HG02870 (cell line): ENCODE data around the gene CACNA1D.

Experiments
- ATAC-seq: cut with Tn5 transposase; IDR thresholded peaks from one replicate; pipeline ENCODE4 v1.9.1; 2021; ENCODE audit warnings: mild to moderate bottlenecking, moderate library complexity; ENCODE audit not compliant: unreplicated experiment

The CACNA1D gene

DNA sequence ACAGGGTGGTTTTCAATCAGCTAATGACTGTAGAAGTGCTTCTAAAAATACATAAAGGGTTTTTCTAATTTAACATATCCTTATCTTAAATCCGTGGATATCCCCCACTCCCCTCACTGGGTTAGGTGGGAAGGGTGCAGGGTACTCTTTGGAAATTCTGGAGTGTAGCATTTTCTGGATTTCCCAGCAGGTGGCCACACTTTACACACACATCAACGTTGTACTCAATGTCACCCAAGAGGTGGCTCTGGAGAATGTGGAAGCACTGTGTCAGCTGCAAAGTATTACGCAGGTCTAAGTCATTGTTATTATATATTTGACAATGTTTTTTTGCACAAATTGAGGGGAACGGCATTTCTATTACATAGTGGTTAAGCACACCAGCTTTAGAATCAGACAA, 183.0 kb downstream of the CACNA1D start:
- ATAC-seq = no peak

DNA sequence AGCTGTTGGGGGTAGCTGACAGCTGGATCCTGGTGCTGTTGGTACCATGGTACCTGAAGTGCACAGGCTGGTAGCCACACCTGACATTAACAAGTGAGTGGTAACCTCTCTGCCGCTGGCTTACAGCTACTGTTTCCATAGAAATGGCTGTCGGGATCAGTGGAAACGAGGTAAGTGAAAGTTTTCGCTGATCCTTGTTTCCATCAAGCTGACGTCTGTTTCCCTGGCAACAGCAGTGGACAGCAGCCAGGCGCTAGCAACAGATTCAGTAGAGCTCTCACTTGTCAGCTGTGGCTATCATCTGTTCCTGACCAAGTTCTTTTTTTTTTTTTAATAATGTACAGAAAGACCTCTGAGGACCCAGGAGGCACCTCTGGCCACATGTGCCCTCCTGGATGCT, 185.6 kb downstream of the CACNA1D start:
- no peak for ATAC-seq

- ATAC-seq = no peak
Measured at GRCh38 chr3:53682807-53683206, 188.4 kb downstream of the CACNA1D start.

DNA sequence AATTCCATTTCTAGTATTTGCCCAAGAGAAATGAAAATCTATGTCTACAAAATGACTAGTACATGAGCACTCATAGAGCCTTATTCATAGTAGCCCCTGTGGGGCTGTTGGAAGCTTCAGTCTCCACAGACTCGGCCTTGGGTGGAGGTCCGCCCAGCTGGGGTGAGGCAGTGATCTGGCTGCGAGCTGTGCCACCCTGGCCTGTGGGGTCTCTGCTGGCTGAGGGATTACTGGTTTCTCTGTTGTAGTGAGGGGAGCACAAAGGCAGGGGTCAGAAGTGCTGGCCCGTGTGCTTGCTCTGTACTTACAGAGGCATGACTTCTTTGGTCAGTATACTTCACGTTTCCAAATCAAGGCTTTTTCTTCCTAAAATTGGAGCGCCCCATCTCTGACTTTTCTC, 193.7 kb downstream of the CACNA1D start:
- ATAC-seq = no peak

DNA sequence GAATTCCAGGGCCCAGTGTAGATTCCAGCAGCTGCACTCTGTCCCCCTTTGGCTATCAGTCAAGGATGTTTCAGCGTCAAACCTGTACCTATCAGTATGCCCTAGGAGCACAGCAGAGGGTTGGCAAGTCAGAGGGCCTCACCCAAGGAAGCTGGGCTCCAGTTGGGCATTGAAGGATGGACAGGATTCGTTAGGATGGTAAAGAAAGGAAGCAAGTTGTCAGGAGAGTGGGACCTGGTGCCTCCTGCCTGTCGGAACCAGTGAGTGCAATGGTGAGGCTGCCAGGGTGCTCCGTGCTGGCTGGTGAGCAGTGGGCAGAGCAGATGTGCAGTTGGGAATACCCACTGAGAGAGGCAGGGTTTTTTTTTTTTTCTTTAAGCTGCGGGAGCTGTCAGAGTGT, 194.6 kb downstream of the CACNA1D start:
- ATAC-seq = no peak

- ATAC-seq = no peak
Measured at GRCh38 chr3:53689681-53690080, 195.3 kb downstream of the CACNA1D start.

- no peak for ATAC-seq
Measured at GRCh38 chr3:53690521-53690920, 196.1 kb downstream of the CACNA1D start.

- no peak for ATAC-seq
Measured at GRCh38 chr3:53691349-53691748, 196.9 kb downstream of the CACNA1D start.

DNA sequence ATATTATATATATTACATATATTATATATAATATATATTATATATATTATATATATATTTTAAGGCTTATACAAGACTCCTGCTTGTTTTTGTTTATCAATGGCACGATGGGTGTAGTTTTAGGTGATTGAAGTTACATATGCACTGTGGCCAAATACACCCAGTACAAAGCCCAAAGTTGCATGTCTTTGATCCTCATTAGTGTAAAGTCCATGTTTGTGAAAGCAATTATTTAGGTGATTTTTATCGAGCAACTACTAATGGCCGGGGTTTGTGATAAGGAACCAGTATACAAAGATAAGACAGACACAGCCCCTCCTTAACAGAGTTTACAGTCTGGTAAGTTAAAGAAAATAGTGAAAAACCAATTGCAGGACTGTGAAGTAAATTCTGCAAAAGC, 197.5 kb downstream of the CACNA1D start:
- no peak for ATAC-seq

- ATAC-seq = no peak
Measured at GRCh38 chr3:53693451-53693850, 199.0 kb downstream of the CACNA1D start.

DNA sequence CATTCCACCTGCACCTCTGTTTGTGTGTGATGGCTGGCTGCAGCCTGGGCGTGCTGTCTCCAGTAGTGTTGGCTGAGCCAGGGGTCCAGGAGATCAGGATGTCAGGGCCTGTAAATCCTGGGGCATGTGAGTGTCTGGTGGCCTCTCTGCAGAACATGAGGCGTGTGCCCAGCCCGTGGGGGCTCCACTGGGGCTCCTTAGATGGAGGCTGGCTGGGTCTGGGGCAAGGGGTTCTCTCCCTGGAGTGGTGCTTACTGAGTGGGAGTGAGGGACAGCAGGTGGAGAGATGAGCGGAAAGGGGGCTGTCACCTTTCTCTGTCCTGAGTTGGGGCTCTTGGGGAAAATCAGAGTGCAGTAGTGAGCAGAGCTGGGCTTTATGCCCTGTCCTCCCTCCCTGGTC, 199.6 kb downstream of the CACNA1D start:
- no peak for ATAC-seq

GRCh38 chr3:53694666-53695323, 200.4 kb downstream of the CACNA1D start:
- ATAC-seq = no peak

DNA sequence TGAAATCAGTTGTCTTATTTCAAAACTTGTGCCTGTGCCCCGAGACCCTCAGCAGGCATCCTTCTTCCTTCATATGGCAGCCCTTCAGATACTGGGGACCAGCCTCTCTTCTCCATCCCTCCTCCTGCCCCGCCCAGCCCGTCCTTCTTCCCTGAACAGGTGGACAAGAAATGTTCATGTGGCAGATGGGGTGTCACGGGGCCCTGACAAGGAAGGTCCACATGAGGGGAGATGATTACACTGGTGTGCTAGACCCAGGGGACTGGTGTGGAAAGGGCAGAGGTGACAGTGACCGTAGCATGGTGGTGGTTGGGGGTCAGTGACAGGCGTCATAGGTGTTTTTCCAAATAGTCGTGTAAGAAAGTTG, 200.9 kb downstream of the CACNA1D start:
- ATAC-seq = no peak

DNA sequence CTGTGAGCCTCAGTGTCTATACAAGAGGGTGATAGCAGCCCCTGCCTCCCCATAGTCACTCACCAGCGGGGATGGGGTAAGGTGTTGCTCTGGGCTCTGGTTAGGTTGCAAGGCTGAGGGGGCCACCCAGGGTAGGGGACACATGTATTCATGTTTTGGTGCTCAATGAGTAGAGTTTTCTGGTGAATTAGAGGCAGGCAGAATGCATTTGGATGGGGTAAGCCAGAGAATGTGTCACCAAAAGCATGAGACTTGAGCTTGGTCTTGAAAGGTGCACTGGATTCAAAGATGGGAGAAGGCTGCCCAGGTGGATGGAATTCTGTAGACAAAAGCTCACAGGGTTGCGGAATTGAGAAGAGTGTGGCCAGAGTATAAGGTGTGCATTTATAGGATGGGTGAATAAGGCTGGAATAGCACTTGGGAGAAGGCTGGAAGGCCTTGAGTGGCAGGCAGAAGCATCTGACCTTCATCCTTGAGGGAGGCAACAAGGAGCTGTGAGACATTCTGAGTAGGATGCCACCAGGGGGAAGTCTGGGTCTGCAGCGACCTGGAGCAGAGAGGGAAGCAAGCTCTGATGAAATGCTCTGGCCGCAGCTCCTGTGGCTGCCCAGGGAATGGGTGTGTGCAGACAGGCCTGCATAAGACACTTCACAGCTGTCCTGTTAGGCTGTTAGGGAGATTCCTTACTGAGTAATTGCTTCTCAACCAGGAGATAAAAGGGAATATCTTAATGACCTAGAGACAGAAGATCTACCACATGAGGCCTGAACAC, 202.2 kb downstream of the CACNA1D start:
- no peak for ATAC-seq

- no peak for ATAC-seq
Measured at GRCh38 chr3:53700441-53700840, 206.0 kb downstream of the CACNA1D start.

DNA sequence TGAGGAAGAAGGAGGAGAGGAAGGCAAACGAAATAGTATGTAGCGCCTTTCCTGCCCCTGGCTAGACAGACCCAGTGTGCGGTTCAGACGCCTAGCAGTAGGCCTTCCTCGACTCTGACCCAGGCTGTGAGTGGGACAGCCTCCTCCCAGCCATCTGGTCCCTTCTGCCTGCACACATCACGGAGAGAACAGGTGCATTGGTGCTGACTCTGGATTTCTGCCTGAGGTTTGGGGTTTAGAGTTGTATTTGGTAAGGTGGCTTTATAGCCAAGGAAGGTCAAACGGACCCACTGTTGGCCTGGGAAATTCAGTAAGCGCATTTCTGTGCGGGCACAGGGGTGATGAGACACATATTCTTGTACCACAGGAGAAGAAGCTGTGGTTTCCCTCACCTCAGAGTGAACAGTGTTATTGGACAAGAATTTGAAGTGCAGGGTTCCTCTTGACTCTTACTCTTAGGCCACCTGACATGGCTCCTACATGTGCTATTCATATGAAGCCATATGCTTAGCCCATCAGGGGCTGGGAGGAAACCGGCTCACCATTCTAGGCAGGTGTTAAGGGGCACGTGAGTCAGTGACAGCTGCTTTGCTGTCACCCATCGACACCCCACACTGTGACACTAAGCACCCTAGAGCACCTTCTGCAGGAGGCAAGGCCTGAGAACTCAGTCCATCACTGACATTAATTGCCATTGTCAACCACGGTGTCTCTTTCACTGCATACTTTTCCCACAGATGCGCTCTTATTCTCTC, 208.5 kb downstream of the CACNA1D start:
- ATAC-seq = no peak

DNA sequence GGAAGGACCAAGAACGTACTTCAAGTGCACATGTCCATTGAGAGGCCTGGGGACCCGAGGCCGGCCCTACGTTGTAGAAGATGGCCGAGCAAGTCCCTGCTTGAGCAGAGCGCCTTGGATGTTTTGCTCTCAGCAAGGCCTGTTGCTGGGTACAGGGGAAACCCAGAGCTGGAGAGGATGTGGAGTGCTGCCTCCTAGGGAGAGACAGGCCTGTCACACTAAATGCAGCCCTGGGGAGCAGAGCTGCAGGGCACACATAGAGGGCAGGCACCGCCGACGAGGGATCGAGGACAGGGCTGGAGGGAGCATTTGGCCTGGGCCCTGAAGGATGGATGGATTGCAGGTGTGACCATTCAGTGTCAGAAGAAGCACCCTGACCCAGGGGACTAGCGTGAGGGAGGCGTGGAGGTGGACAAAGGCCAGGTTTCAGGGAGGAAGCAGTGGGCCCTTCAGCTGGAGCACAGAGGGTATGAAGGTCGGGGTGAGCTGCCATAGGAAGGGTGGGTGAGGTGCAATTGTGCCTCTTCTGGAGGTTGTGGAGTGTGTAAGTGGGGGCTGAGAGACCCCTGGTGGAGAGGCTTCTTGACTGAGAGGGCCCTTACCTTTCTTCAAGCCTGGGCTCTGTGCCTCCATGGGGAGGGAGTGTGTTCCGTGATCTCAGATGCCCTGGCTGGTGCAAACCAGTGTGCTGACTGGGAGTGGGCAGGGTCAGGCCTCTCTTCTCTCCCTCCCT, 209.4 kb downstream of the CACNA1D start:
- ATAC-seq = no peak

- ATAC-seq = no peak
Measured at GRCh38 chr3:53704363-53704725, 209.9 kb downstream of the CACNA1D start.

DNA sequence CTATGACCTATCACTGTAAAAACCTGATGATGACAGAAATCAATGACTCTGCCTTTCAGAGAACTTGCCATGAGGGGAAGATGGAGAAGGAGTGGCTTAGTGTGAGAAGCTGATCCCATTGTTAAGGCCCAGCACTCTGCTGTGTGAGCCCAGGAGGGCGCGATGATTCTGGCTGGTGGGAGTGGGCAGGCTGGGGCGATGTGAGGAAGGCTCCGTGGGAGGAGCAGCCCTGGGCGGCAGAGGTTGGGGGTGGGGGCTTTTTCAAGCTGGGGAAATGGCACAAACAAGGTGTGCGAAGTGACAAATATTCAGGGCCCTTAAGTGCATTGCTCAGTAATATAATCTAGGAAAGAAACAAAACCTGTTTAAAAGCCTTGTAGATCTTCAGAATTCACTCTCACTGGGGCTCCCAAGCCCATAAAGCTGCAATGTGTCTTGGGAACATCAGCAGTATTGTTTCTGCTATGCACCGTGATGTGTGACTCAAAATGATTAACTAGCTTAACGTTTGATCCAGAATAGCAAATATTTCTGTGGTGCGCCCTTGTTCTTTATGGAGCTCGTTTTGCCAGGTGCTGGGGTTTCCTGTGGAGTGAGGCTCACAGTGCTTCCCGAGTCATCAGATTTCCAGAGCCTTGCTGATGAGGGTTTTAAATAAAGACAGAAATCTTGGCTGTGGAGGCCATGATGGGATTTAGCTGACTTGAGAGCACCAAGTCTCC, 210.8 kb downstream of the CACNA1D start:
- no peak for ATAC-seq

GRCh38 chr3:53705774-53706173, 211.4 kb downstream of the CACNA1D start:
- no peak for ATAC-seq

DNA sequence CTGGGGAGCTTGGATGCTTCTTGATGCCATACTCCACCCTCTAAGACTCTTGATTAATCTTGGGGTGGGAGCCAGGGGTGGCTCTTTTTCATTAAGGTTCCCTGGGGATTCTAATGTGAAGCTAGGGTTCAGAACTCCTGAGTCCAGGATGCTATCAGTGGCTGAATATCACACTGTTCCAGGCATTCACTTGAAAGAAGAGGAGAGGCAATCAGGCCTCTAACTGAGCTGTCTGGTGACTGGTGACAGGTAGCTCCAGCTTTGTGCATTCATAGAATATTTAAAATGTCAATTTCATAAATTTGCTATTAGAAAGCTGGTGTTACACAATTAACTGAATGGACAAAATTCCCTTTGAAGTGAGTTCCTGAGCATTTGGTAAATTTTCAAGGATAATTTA, 212.8 kb downstream of the CACNA1D start:
- ATAC-seq = no peak
